GM18526 (cell line): ENCODE data around the gene PTPRD.

Source experiments
- POLR2A ChIP-seq: IDR thresholded peaks from 3 replicates; pipeline ENCODE4 v1.6.1; 2011; ENCODE audit not compliant: insufficient read length; ENCODE audit errors: extremely low read depth

Gene PTPRD

DNA sequence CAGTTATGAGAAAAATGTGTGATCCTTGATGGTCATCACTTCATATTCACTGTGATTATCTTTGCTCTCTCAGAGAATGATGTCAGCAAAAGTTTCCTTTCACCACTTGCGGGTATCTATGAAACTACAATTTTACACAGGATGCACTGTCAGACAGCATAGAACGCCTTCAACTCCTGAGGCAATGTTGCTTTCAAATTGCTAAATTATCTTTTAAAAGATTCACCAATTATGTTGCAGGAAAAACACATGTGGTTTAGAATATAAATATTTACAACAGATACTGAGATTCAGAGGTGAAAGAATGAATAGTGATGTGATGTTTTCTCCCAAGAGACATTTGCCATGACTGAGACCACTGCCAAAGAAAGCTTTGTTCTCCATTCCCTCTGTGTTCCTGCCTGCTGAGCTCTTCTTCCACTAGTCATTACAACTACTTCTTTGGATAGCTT lies 1933.4 kb downstream of the PTPRD start:
- TF ChIP-seq POLR2A: no peak

DNA sequence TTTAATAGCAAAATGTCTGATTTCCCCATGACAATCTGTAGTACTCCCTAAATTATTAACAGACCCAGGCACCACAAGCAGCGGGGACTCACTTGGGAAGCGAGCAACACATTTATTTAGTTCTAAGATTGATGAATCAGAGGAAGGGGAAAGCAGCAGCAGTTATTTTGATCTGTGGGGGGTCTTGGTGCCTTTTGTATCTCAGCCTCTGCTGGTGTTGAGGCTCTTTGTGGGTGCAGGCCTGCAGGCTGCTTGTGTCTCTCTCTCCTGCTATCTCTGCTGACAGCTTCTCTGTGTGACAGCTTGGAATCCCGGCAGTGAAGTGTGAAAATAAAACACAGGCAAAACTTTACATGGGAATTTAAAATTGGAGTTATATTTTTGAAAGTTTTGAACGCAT lies 1935.1 kb downstream of the PTPRD start:
- no peak for TF ChIP-seq POLR2A

DNA sequence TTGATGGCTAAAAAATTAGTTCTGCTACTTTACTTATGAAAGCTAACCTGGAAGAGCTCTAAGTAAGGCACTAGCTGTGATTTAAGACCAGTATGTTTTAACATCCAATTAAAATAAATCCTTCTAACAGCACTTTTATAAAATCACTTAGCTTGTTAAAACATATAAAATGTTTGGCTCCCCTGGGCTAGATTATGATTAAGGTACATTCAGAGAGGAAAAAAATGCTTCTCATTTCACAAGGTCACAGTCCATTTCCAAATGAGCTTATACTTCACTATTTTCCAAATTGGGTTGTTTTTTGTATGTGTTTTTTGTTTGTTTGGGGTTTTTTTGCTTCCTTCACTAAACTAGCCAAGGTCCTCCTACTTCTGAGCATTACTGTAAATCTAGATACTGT lies 1938.3 kb downstream of the PTPRD start:
- TF ChIP-seq POLR2A: no peak

DNA sequence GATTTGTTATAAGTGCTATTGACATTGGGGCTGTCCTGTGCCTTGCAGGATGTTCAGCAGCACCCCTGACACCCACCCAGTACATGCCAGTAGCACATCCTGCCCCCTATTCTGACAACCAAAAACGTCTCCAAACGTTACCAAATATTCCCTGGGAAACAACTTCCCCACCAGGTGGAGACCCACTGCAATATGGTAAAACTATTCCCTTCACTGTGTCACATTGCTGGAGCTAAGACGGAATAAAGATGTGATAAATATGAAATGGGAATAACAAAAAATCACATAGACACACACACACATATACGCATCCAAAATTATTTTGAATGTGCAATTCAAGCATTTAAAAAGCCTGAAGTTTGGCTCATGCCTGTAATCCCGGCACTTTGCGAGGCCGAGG lies 1939.0 kb downstream of the PTPRD start:
- no peak for TF ChIP-seq POLR2A

DNA sequence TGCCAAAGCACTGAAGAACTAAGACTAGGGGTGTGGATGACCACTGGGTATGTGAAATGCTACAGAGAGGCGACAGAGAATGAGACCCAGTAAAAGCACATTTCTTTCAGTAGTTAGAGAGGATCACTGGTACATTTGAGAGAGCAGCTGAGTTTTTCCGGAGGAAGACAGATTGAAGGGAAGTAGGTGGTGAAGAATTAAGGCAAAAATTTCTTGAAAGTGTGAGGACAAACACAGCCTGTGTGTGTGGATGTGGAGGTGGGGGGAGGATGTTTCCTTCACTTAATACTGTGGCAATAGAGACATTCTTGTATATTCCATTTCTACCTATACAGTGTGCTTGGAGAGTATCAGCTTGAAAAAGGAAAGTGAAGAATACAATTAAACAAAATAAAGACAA lies 1942.1 kb downstream of the PTPRD start:
- TF ChIP-seq POLR2A: no peak

DNA sequence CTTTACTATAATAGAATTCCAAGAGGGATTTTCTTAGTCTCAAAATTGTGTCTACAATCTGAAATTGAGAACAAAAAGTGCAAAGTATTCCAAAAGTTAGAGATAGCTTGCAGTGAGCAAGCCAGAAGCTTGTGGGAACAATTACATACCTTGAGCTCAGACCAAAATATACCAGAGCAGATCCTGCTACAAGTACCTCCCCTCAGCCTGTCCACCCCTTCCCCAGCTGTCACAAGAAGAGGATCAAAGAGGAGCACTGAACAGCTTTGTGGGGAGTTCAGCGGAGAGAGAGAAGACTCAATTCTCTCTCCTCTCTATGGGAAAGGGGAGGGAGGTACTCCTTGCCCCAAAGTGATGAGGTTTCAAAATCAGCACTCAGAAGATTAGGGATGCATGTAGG lies 1944.1 kb downstream of the PTPRD start:
- no peak for TF ChIP-seq POLR2A

DNA sequence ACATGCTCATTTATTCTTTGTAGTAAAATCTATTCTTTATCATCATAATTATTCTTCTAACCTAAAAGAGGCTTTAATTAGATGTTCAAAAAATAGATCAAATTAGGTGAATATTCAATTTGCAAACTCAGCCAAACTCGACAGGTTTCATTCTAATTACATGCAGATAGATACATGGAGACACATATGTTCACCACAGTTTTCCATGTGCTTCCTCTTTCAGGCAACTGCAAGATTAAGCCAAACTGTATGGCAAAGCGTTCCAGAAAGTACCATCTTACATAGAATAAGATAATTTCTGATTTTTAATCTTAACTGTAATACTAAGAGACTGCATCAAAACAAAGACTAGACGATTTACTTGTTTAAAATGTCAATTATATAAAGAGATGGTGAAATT lies 1944.6 kb downstream of the PTPRD start:
- no peak for TF ChIP-seq POLR2A

DNA sequence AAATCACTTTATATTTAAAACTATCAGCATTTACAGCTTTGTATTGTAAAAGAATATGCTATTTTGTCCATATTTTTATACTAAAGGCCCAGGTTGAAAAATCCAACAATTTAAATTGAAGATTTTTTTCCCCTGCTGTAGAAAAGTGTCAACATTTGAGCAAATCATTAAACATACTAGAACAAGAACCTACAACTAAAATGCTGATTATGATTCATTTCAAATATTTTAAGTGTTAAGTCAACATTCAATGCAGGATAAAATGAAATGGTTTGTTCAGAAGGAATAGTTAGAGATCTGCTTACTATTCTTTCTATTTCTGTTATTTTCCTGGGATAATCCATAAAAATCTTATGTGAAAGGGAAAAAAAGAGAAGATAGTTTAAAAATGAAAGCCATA lies 1946.7 kb downstream of the PTPRD start:
- no peak for TF ChIP-seq POLR2A

DNA sequence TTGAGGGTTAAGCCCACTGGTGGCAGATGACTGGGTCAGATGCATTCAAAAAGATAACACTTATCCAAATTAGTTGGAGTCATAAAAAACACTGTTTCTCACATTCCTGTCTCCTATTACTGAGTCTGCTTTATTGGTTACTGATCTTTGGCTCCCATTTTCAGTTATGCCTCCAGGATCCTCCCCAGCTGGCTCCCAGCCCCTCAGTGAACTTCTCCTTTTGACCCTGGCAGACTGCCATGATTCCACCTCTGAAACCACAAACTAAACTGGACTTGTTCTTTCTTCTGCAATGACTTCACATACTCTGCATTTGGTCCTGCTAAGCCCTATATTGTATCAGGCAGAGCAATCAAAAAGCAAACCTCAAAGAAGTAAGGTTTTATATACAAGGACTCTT lies 1952.4 kb downstream of the PTPRD start:
- no peak for TF ChIP-seq POLR2A

DNA sequence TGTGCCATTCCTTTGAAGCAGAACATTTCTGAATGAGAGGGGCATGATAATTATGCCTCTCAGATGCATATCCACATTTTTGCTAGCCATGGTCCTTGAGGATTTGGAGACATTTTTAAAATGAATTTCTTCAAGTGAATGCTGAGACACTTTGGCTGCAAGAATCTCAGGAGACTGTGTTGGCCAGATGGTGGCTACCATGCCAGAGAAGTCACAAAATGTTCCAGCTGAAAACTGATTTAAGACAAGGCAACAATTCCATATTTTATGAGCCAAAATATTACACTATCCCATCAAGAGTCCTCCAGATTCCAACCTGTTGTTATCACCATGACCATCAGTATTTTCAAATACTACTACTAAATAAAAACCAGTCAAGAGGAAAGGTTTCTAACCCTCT lies 1953.7 kb downstream of the PTPRD start:
- TF ChIP-seq POLR2A: no peak

DNA sequence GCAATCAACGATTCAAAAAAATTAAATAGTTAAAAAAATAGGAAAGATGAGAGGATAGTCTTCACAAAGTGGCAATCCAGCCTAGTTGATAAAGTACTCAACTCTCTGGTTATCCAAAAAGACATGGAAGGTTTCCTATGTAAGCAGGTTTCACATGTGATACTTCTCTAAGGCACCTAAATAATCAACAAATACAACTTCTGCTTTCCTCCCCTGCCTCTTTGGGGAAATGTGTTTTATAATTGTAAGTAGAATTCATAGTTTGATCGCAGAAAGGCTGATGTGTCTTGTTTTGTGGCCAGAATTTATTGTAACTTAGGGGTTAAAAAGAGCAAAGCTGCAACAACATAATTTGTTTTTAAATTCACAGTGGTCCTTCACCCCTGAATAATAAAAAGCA lies 1957.7 kb downstream of the PTPRD start:
- TF ChIP-seq POLR2A: no peak

DNA sequence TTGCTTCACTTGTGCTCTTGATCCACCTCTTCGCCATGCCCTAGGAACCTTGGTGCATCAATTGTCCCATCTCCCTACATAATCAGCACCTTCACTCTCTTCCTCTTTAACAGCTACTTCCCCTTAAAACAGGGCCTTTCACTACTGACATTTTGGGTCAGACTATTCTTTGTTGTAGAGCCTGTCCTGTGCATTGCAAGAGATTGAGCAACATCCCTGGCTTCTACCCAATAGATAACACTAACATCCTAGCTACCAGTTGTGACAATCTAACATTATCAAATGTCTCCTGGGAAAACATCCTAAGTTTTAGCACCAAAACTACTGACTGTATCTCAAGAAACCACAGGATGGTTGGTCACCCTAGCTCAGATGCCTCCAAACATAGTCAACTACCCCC lies 1958.9 kb downstream of the PTPRD start:
- TF ChIP-seq POLR2A: no peak

DNA sequence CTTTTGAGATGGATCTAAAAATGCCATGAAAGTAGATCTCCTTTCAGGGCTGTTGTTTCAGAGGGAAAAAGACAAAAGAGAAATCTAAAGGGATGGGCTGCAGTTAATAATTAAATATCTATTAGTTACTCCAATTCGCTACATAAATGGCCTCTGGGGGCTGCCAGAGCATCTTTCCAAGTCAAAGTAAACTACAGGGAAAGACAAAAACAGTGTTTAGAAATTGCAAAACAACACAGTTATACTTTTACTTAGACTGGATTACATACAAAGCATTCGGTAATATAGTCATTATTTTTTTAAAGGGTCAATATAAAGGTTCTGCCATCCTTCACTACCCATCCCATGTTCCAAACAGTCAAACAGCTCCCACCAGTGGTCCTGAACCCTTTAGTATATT lies 1959.7 kb downstream of the PTPRD start:
- no peak for TF ChIP-seq POLR2A

DNA sequence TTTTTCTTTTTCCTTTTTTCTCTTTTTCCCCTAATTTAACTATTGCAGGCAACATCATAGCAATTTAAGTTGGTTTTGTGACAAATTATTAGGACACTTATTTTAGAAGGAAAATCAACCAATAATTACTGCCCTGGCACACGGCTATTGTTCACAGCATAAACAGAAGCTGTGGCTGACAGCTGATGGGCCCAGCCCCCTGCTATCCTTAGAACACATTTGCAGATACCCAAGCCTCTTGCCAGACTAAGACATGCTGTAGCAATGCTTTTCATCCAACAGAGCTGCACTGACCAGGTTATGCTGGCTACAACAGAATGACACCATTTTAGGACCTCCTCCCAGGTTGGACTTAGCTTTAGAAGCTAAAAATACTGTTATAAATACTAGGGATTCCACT lies 1960.5 kb downstream of the PTPRD start:
- no peak for TF ChIP-seq POLR2A

DNA sequence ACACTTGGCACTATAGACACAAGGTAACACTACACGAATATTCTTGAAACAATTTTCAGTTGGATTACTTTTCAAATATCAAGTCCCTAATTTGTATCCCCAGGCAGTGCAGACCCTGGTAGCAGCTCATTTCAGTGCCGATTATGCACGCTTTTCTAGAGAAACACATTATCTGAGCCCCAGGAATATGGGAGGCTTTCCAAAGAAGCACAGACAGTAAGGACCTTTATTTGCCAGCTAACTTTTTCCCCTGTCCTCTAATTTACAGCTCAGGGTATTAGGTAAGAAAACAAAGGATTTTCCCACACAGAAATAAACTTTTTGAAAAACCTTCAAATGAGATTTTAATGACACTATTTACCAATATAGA lies 1961.0 kb downstream of the PTPRD start:
- no peak for TF ChIP-seq POLR2A

DNA sequence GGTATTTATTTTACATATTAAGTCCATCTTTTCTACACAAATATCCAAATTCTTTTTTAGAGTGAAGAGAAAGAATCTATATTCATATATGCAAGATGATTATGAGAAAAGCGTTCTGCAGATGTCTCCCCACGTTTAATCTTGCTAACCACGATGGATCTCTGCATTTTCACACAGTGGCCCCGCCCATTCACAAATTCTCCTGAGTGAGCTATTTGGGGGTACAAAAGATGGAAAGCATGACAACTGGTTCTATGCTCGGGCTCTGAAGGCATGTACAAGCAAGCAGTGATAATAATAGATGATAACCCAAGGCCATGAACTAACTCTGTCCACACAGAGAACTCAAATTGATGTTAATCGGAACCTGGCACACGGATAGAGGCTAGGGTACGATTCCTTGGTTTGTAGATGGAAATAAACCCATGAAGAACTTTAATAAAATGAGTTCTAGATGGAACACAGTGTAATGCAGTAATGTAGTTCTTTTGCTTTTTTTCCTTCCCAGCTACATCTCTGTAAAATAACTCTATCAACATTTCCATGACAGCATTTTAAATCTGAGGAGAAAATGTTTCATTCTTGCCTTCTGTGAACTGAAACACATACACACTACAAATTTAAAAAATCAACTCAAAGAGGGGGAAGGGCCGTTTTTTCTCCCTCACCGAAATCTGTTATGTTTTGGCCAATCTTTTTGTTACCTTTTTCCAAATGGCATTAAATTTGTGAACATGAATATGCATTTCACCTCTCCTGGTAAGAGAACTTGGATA lies 1961.5 kb downstream of the PTPRD start:
- no peak for TF ChIP-seq POLR2A

DNA sequence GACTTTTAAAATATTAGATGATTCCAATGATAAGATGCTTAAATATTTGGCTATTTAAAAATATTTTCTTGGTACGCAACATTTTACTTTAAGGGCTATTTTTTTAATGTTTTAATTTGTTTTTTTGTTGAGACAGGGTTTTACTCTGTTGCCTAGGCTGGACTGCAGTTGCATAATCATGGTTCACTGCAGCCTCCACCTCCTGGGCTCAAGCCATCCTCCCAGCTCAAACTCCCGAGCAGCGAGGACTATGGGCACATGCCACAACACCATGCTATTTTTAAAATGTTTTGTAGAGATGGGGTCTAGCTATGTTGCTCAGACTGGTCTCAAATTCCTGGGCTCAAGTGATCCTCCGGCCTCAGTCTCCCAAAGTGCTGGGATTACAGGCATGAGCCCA lies 1963.0 kb downstream of the PTPRD start:
- TF ChIP-seq POLR2A: no peak
